HG03520 (cell line): ENCODE data around the gene CIAO3.
A peak's percentile ranks its signal among the peaks of the same experiment; 100 is the strongest.

Experiments
- ATAC-seq: cut with Tn5 transposase; IDR thresholded peaks from one replicate; pipeline ENCODE4 v1.9.1; 2021; ENCODE audit warnings: mild to moderate bottlenecking, moderate library complexity; ENCODE audit not compliant: unreplicated experiment

CIAO3 gene

DNA sequence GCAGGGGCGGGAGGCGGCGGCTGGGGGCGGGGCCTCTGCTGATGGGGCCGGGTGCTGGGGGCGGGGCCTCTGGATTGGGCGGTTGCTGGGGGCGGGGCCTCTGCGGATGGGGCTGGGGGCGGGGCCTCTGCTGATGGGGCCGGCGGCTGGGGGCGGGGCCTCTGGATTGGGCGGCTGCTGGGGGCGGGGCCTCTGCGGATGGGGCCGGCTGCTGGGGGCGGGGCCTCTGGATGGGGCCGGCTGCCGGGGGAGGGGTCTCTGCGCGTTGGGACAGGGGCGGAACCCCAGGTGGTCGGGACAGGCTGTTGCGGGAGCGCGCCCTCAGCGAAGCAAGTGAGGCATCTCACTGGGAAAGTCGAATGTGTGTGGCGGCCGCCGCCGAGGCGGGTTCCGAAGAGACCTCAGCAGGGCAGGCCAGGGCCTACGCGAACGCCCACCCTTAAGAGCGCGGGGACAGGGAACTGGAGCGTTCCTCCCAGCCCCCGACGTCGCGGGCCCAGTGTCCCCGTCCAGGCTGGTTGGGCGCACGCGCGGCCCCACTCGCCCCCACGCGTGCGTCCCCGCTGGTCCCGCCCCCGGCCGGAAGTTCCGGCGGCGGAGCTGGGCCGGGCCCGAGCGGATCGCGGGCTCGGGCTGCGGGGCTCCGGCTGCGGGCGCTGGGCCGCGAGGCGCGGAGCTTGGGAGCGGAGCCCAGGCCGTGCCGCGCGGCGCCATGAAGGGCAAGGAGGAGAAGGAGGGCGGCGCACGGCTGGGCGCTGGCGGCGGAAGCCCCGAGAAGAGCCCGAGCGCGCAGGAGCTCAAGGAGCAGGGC is 60.8 kb downstream of the CIAO3 start, which contains the start of gene STUB1:
Gene STUB1, plus strand, starts transcription at position 597 of the 811 bp plus-strand sequence. Its CDS starts 116 bp downstream, at position 713.
- peak; percentile 38 for ATAC-seq
